HL-60 (cell line): ENCODE data around the gene PLVAP.

Source experiments
- DNase-seq, 2 experiments: peaks; one replicate each; pipeline ENCODE4 v3.0.0-alpha.2; 2010 to 2020; ENCODE audit warnings: low read depth in 1 of 2, low spot score in 1 of 2
- H3K27ac ChIP-seq: fragments of 250-450 bp; sonication (Bioruptor Pico); replicated peaks from 2 replicates; pipeline ENCODE4 v1.5.1; 2020; ENCODE audit warnings: mild to moderate bottlenecking, moderate library complexity
- H3K27me3 ChIP-seq: fragments of 250-450 bp; sonication (Bioruptor Pico); 2 replicates; pipeline ENCODE4 v1.5.1; 2021; ENCODE audit warnings: mild to moderate bottlenecking, moderate library complexity; ENCODE audit not compliant: insufficient read depth, poor library complexity, severe bottlenecking
- H3K4me3 ChIP-seq: replicated peaks from 2 replicates; pipeline ENCODE4 v1.5.1; 2011; ENCODE audit warnings: mild to moderate bottlenecking, control low read depth, low read length; ENCODE audit not compliant: insufficient read depth
- GABPA ChIP-seq: IDR thresholded peaks from 2 replicates; pipeline ENCODE4 v1.6.1; 2012; ENCODE audit warnings: low read depth
- POLR2AphosphoS5 ChIP-seq: IDR thresholded peaks from 2 replicates; pipeline ENCODE4 v1.6.1; 2012; ENCODE audit warnings: low read depth
- SPI1 ChIP-seq: IDR thresholded peaks from 2 replicates; pipeline ENCODE4 v1.6.1; 2012; ENCODE audit warnings: low read depth, mild to moderate bottlenecking, borderline replicate concordance
- TF ChIP-seq, protein P1 (sequence below): IDR thresholded peaks from 2 replicates; pipeline ENCODE4 v1.6.1; 2012; ENCODE audit warnings: low read depth; ENCODE audit not compliant: insufficient replicate concordance
- TF ChIP-seq, protein P2 (sequence below): IDR thresholded peaks from one replicate; pipeline ENCODE4 v1.5.1; 2011; ENCODE audit warnings: low read length, control low read depth, inconsistent platforms; ENCODE audit not compliant: insufficient read depth

The PLVAP gene

DNA sequence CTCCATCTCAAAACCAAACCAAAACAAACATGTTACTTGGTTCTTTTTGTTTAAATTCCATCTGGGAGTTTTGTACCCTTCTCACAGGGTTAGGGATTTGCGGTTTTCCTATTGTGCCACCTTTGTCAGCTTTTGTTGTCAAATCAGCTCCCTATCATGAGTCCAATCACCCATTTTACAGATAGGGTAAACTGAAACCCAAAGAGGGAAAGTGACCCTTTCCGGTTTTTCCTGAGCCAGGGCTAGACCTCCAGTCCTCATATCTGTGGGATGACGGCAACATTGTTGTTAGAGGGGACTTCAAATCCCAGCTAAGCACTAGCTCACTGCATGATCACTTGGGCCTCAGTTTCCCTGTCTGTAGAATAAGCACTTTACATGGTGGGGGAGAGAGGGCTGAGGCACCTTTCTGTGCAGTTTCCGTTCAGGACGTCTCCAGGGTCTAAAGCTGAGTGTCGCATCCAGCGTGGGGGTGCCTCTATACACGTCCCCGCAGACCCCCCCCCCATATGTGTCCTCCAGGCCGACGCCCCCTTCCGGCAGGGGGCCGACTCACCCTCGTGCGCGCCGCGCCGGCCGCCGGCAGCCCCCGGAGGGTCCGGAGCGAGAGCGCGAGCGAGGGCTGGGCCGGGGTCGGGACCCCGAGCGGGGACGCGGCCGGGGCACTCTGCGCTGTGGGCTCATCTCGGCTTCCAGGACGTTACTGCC is 13.0 kb upstream of the PLVAP start:
- TF ChIP-seq, protein P1, sequence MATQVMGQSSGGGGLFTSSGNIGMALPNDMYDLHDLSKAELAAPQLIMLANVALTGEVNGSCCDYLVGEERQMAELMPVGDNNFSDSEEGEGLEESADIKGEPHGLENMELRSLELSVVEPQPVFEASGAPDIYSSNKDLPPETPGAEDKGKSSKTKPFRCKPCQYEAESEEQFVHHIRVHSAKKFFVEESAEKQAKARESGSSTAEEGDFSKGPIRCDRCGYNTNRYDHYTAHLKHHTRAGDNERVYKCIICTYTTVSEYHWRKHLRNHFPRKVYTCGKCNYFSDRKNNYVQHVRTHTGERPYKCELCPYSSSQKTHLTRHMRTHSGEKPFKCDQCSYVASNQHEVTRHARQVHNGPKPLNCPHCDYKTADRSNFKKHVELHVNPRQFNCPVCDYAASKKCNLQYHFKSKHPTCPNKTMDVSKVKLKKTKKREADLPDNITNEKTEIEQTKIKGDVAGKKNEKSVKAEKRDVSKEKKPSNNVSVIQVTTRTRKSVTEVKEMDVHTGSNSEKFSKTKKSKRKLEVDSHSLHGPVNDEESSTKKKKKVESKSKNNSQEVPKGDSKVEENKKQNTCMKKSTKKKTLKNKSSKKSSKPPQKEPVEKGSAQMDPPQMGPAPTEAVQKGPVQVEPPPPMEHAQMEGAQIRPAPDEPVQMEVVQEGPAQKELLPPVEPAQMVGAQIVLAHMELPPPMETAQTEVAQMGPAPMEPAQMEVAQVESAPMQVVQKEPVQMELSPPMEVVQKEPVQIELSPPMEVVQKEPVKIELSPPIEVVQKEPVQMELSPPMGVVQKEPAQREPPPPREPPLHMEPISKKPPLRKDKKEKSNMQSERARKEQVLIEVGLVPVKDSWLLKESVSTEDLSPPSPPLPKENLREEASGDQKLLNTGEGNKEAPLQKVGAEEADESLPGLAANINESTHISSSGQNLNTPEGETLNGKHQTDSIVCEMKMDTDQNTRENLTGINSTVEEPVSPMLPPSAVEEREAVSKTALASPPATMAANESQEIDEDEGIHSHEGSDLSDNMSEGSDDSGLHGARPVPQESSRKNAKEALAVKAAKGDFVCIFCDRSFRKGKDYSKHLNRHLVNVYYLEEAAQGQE = no peak
- DNase-seq = no peak
- H3K4me3 ChIP-seq = peak overlapping the region; percentile 48
- peaks cover 3% of the 10 kb centered on the region for H3K27me3 ChIP-seq
- H3K27ac ChIP-seq = no peak overlapping the region

DNA sequence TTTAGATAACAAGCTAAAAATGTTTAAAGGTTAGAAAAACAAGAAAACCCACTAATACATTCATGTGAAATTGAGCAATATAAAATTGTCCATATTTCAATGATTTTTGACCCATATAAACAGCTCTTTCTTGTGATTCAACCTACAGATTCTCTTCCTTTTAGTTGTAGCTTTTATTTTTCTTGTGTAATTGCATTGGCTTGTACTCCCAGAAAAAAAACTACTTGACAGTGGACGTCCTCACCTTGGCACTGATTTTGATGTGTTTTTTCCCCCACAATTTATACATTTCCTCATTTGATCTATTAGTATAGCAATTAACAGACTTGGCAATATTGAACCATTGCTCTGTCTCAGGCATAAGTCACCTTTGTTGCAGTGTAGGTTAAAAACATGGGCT is 12.1 kb upstream of the PLVAP start:
- Histone ChIP-seq H3K4me3 (no peak overlapping the region), H3K27ac (no peak overlapping the region), H3K27me3 (peaks cover 3% of the 10 kb centered on the region)
- DNase-seq = no peak
- TF ChIP-seq GABPA (no peak), SPI1 (no peak), POLR2AphosphoS5 (no peak)
- TF ChIP-seq, protein P1 = no peak
- TF ChIP-seq, protein P2, sequence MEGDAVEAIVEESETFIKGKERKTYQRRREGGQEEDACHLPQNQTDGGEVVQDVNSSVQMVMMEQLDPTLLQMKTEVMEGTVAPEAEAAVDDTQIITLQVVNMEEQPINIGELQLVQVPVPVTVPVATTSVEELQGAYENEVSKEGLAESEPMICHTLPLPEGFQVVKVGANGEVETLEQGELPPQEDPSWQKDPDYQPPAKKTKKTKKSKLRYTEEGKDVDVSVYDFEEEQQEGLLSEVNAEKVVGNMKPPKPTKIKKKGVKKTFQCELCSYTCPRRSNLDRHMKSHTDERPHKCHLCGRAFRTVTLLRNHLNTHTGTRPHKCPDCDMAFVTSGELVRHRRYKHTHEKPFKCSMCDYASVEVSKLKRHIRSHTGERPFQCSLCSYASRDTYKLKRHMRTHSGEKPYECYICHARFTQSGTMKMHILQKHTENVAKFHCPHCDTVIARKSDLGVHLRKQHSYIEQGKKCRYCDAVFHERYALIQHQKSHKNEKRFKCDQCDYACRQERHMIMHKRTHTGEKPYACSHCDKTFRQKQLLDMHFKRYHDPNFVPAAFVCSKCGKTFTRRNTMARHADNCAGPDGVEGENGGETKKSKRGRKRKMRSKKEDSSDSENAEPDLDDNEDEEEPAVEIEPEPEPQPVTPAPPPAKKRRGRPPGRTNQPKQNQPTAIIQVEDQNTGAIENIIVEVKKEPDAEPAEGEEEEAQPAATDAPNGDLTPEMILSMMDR = no peak

DNA sequence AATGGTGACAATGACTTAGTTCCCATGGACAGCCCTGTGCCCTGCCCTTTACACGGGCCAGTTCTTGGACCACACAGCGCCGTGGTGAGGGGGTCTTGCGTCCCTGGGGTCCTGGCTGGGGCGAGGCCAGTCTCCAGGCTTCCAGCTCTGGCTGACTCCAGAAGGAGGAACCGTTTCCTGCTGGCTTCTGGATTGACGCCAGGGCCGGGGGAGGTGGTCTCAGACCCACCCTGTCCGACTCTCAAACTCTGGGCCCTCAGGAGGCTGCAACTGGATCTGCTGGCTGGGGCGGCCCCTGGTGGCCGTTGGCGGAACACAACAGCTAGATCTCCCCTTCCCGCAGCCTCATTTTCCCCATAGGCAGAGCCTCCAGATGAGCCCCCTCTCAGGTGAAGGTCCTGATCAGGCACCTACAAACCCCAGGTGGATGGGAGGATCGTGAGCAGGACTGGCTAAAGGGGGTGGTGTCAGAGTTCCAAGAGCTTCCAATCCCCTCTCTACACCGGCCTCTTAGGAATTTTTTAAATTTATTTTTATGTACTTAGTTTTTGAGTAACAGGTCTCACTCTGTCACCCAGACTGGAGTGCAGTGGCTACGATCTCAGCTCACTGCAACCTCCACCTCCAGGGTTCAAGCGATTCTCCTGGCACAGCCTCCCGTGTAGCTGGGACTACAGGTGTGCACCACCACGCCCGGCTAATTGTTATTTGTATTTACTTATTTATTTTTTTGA is 8.9 kb upstream of the PLVAP start:
- TF ChIP-seq POLR2AphosphoS5 = no peak
- TF ChIP-seq, protein P1 = no peak
- no peak for TF ChIP-seq GABPA
- TF ChIP-seq, protein P2 = peak; percentile 88
- TF ChIP-seq SPI1 = no peak
- Histone ChIP-seq H3K4me3 (no peak overlapping the region), H3K27ac (no peak overlapping the region), H3K27me3 (peaks cover 3% of the 10 kb centered on the region)
- peak; percentile 48 to 54 for DNase-seq
